ENCODE results near the gene NDUFB4.

- TF ChIP-seq EZH2 (IDR thresholded peaks at IDR 0.05) (no peak), FOXP2 (optimal IDR thresholded peaks at IDR 0.05; ENCODE audit: control extremely low read depth, extremely low read length, insufficient read depth) (no peak)
Observed at GRCh38 chr3:120642368-120642948, 46.3 kb downstream of the NDUFB4 start.

All from SK-N-MC (cell line).